HG03460 (cell line): ENCODE measurements around the gene EMC8.
"Not testable (repeated sequence)": the region's sequence is repeated elsewhere in the genome, so short reads cannot be mapped to it uniquely, and the experiment has no call there.

Experiments
- ATAC-seq: cut with Tn5 transposase; IDR thresholded peaks from one replicate; pipeline ENCODE4 v1.9.1; 2021; ENCODE audit not compliant: unreplicated experiment

The EMC8 gene

GRCh38 chr16:85835227-85835751, 35.9 kb upstream of the EMC8 start:
- ATAC-seq = no peak

- ATAC-seq = no peak
Observed at GRCh38 chr16:85834741-85835140, 35.4 kb upstream of the EMC8 start.

GRCh38 chr16:85833219-85833920, 34.0 kb upstream of the EMC8 start:
- ATAC-seq = no peak

GRCh38 chr16:85832570-85833218, 33.4 kb upstream of the EMC8 start:
- ATAC-seq = no peak

GRCh38 chr16:85830821-85831220, 31.5 kb upstream of the EMC8 start:
- ATAC-seq = no peak

- no peak for ATAC-seq
Observed at GRCh38 chr16:85829751-85830445, 30.6 kb upstream of the EMC8 start.

- no peak for ATAC-seq
Observed at GRCh38 chr16:85829171-85829719, 29.9 kb upstream of the EMC8 start.

GRCh38 chr16:85828166-85828565, 28.8 kb upstream of the EMC8 start:
- no peak for ATAC-seq

GRCh38 chr16:85826686-85827247, 27.4 kb upstream of the EMC8 start:
- ATAC-seq = no peak

- no peak for ATAC-seq
Observed at GRCh38 chr16:85825326-85825725, 26.0 kb upstream of the EMC8 start.

GRCh38 chr16:85824161-85825135, 25.1 kb upstream of the EMC8 start:
- ATAC-seq = no peak

GRCh38 chr16:85823328-85823920, 24.1 kb upstream of the EMC8 start:
- ATAC-seq = no peak

- ATAC-seq = no peak
Observed at GRCh38 chr16:85822145-85822544, 22.8 kb upstream of the EMC8 start.

- ATAC-seq = peak; percentile 82
Observed at GRCh38 chr16:85821390-85822135, 22.2 kb upstream of the EMC8 start.

- no peak for ATAC-seq
Observed at GRCh38 chr16:85820604-85821372, 21.4 kb upstream of the EMC8 start.

GRCh38 chr16:85819771-85820170, 20.4 kb upstream of the EMC8 start:
- ATAC-seq = no peak

GRCh38 chr16:85819245-85819644, 19.9 kb upstream of the EMC8 start:
- no peak for ATAC-seq

- ATAC-seq = not testable (repeated sequence)
Observed at GRCh38 chr16:85817195-85817594, 17.9 kb upstream of the EMC8 start.
